Stimulated activated CD4-positive, alpha-beta T cell treated with anti-CD3 and anti-CD28 coated beads, Interleukin-1b, Interleukin-23, amount 100 ng/mL, for 1 hour (primary cell): ENCODE measurements around the gene PPP6R2.
"Not testable (repeated sequence)": the region's sequence is repeated elsewhere in the genome, so short reads cannot be mapped to it uniquely, and the experiment has no call there.

Experiments used
- DNase-seq, 2 donors: peaks; one replicate each; pipeline ENCODE4 v3.0.0-alpha.2; 2020; ENCODE audit warnings: low read depth in 2 of 2

The PPP6R2 gene

DNA sequence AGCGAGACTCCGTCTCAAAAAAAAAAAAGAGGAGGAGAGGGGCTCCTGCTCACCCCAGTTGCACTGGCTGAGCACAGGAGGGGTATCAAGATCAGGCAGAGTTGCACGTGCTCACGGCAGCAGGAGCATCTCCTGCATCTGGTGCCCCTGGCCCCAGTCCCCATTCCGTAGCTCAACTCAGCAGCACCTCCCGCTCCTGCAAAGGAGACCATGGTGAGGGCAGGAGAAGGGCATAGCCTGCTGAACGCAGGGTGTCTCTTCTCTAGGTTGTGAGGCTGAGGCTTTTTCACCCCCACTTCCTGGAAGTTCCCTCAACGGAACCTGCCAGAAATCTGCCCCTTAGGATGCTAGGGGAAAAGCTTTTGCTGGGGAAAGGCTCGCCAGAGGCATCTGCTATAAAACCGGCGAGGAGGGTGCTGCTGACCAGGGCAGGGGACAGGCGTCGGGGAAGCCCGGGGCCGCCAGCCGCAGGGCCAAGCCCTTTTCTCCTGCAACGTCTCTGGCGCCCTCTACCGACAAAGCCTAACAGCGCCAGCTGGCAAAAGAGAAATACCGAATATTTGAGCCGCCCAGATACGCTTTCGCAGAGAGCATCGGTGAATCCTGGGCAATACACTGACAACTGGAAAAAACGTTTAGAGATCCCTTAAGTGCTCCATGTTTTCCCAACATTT lies 1.0 kb upstream of the PPP6R2 start:
- DNase-seq, result peak; percentile 71 to 85

DNA sequence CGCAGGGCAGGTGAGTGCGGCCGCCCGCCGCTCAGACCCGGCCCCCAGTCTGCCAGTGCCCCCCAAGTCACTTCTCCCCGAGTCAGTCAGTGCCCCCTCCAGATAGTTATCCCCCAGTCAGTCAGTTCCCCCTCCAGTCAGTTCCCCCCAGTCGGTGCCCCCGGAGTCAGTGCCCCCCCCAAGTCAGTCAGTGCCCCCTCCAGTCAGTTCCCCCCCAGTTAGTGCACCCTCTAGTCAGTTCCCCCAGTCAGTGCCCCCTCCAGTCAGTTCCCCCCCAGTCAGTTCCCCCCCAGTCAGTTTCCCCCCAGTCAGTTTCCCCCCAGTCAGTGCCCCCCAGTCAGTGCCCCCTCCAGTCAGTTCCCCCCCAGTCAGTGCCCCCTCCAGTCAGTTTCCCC lies 411 bp downstream of the PPP6R2 start:
- DNase-seq, result no peak

GRCh38 chr22:50346470-50346869 lies 3.3 kb downstream of the PPP6R2 start:
- no peak for DNase-seq

DNA sequence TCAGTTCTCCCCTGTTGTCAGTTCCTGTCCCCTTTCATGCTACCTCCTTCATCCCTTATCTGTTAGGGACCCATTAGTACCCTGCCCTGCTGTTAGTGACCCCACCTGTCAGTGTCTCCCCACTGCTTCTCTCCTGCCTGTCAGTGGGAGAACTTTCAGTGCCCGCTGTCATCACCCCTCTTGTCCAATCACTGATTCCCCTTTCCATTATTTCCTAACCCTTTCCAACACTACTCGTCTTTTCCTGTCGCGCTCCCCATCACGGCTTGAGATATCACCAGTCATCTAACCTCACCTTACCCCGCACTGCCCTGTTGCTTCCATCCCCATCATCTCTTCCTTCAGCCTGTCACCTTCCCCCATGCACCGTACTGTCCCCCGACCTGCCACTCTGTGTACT lies 4.0 kb downstream of the PPP6R2 start:
- DNase-seq, result no peak

DNA sequence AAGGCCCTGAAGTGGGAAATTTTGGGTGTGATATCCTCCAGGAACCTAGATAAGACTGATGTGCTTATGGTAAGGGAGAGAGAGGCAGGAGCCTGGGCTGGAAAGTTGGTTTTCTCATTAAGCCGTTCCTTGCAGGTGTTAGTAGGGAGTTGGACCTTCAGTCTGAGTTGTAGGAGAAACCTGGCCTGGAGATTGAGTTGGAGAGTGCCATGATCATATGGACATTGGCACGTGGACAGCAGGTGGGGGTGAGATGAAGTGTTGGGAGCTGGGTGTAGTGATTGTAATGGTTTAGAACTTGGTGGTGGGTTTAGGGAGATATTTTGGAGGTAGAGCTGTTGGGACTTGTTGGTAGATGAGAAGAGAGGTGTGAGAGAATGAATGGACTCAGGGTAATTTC lies 4.9 kb downstream of the PPP6R2 start:
- no peak for DNase-seq

DNA sequence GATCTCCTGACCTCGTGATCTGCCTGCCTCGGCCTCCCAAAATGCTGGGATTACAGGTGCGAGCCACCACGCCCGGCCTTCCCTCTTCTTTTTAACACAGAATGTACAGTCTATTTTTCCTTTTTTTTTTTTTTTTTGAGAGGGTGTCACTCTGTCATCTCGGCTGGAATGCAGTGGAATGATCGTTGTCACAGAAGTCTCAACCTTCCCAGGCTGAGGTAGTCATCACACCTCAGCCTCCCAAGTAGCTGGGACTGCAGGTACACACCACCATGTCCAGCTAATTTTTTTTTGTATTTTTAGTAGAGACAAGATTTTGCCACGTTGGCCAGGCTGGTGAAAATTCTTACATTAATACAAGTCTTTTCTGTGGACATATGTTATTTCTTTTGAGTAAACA lies 13.1 kb downstream of the PPP6R2 start:
- DNase-seq, result no peak

GRCh38 chr22:50357222-50357621 lies 14.1 kb downstream of the PPP6R2 start:
- DNase-seq, result no peak

DNA sequence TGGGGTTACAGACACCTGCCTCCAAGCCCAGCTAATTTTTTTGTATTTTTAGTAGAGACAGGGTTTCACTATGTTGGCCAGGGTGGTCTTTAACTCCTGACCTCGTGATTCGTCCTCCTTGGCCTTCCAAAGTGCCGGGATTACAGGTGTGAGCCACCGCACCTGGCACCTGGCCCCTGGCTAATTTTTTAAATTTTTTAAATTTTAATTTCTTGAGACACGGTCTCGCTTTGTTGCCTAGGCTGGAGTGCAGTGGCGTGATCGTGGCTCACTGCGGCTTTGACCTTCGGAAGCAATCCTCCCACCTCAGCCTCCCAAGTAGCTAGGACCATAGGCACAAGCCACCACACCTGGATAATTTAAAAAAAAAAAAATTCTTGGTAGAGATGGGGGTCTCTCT lies 14.6 kb downstream of the PPP6R2 start:
- no peak for DNase-seq

DNA sequence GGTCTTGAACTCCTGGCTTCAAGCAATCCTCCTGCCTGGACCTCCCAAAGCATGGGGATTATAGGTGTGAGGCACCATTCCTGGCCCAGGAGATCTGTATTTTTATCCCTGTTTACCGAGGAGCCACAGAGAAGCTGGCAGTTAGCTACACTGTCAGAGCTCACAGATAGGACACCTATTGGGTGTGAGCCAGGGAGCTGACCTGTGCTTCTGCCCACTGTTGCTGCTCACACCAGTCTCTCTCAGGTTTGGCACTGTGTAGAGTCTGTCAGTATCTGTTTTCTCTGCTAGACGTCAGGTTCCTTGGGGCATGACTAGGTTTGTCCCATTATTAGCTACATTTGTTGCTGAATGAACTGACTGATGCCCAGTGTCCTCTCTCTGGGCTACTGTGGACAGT lies 17.5 kb downstream of the PPP6R2 start:
- no peak for DNase-seq

DNA sequence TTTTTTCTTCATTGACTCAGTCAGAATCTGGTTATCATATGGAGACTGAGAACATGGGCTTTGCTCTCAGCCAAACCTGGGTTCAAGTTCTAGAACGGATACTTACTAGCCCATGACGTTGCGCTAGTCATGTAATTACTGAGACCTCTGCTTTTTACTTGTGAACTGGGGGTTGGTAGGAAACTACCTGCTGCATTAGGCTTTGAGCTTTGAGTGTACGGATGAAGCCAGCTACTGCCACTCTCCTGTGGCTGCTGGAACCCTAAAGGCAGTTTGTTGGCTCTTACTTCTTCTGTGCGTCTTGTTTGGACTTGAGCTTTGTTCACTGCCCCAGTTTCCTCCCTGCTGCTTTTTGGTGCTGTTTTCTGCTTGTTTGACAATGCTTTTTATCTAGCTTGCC lies 18.1 kb downstream of the PPP6R2 start:
- DNase-seq, result no peak

- DNase-seq, result no peak
Measured at GRCh38 chr22:50361688-50362087, 18.6 kb downstream of the PPP6R2 start.

GRCh38 chr22:50363166-50363802 lies 20.2 kb downstream of the PPP6R2 start:
- no peak for DNase-seq

- DNase-seq, result not testable (repeated sequence)
Measured at GRCh38 chr22:50363803-50364194, 20.7 kb downstream of the PPP6R2 start.

DNA sequence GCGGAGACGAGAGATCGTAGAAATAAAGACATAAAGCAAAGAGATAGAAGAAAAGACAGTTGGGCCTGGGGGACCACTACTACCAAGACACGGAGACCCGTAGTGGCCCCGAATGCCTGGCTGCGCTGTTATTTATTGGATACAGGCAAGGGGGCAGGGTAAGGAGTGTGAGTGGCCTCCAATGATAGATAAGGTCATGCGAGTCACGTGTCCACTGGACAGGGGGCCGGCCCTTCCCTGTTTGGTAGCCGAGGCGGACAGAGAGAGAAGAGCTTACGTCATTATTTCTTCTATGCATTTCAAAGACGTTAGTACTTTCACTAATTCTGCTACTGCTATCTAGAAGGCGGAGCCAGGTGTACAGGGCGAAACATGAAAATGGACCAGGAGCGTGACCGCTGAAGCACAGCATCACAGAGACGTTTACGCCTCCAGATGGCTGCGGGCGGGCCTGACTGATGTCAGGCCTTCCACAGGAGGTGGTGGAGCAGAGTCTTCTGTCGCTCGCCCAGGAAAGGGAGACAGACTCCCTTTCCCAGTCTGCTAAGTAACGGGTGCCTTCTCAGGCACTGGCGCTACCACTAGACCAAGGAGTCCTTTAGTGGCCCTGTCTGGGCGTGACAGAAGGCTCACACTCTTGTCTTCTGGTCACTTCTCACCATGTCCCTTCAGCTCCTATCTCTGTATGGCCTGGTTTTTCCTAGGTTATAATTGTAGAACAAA lies 24.8 kb downstream of the PPP6R2 start:
- DNase-seq, result no peak

DNA sequence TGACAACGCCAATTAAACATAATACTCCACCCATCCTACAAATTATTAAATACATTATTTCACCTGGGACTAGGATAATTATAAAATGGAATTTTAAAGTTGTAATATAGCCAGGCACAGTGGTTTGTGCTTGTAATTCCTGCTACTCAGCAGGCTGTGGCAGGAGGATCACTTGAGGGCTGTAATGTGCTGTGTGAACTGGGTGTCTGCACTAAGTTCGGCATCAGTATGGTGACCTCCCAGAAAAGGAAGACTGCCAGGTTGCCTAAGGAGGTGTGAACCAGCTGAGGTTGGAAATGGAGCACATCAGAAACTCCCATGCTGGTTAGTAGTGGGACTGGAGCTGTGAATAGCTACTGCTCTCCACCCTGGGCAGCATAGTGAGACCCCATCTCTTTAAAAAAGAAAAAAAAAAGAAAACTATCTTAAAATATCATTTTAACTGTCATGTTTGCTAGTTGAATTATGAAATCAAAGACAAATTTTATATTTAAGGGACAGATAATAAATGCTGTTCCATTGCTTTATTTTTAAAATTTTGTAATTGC lies 28.0 kb downstream of the PPP6R2 start:
- no peak for DNase-seq

DNA sequence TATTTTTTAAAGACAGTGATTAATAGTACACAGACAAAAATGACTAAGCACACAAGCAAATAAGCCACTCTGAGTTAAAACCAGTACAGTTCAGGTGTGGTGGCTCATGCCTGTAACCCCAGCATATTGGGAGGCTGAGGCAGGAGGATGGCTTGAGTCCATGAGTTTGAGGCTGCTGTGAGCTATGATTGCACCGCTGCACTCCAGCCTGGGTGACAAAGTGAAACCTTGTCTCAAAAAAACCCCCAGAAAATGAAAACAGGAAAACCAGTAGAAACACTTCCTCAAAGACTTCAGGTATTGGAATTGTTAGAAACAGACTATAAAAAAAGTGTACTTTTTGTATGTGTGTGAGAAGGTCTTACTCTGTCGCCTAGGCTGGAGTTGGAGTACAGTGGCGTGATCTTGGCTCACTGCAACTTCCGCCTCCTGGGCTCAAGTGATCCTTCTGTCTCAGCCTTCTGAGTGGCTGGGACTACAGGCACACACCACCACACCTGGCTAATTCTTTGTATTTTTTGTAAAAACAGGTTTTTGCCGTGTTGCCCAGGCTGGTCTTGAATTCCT lies 33.0 kb downstream of the PPP6R2 start:
- DNase-seq, result no peak

DNA sequence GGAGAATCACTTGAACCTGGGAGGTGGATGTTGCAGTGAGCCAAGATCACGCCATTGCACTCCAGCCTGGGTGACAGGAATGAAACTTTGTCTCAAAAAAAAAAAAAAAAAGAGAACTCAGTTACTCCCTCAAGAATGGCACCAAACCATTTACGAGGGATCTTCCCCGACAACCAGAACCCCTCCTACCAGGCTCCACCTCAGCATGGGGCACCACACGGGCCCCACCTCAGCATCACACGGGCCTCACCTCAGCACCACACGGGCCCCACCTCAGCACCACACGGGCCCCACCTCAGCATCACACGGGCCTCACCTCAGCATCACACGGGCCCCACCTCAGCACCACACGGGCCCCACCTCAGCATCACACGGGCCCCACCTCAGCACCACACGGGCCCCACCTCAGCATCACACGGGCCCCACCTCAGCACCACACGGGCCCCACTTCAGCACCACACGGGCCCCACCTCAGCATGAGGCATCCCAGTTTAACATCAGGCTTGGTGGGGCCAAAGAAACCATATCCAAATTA lies 38.0 kb downstream of the PPP6R2 start:
- not testable (repeated sequence) for DNase-seq

DNA sequence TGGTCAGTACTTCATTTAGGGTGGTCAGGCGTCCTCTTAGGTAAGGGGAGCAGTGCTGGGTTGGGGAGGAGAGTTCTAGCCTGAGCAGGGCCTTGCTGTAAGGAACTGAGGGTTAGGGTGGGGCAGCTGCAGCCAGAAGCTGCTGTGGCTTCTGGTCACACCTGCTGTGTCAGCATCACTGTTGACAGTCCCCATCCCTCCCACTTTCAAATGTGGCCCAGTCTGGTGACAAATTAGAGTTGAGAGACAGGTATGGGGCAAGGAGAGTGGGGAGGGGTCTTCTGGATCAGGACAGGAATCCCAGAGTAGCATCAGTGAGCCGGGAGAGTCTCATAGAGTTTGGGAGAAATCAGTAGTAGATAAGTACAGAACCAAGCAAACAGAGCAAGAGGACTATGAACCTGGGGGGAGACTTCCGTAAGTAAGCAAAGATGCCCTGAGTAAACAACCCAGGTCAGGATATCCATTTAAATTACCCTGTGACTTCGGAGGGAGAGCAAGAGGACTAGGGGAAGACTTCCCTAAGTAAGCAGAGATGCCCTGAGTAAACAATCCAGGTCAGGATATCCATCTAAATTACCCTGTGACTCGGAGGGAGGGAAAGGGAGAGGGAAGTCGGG lies 53.7 kb downstream of the PPP6R2 start:
- DNase-seq, result no peak

DNA sequence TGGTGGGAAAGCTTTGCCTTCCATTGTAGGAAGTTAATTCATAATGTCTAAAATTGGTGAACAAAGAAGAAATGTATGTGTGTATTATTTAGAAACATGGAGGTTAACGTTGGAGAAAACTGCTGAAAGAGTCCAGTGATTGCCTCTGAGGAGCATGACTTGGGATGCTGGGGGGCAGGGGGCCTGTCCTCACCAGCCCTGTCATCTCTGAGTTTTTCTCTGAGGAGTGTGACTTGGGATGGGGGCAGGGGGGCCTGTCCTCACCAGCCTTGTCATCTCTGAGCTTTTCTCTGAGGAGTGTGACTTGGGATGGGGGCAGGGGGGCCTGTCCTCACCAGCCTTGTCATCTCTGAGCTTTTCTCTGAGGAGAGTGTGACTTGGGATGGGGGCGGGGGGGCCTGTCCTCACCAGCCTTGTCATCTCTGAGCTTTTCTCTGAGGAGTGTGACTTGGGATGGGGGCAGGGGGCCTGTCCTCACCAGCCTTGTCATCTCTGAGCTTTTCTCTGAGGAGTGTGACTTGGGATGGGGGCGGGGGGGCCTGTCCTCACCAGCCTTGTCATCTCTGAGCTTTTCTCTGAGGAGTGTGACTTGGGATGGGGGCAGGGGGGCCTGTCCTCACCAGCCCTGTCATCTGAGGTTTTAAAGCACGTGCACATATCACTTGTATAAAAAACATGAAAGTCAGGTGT lies 54.4 kb downstream of the PPP6R2 start:
- not testable (repeated sequence) for DNase-seq

GRCh38 chr22:50398831-50399648 lies 55.9 kb downstream of the PPP6R2 start:
- DNase-seq, result no peak
